Activated T-cell treated with anti-CD3 and anti-CD28 coated beads for 4 hours (primary cell): ENCODE data around the gene CENPVL1.
"Not testable (repeated sequence)": the region's sequence is repeated elsewhere in the genome, so short reads cannot be mapped to it uniquely, and the experiment has no call there.

Source experiments
- DNase-seq: peaks from one replicate; pipeline ENCODE4 v3.0.0-alpha.2; 2020

CENPVL1 gene

GRCh38 chrX:51710277-51711164 is at the start of gene CENPVL1:
Gene CENPVL1, plus strand, starts transcription at chrX:51710512. Its CDS starts 0 bp downstream, at chrX:51710512.
- not testable (repeated sequence) for DNase-seq

GRCh38 chrX:51665981-51666380 is 44.3 kb upstream of the CENPVL1 start:
- no peak for DNase-seq

GRCh38 chrX:51679689-51680433 is 30.5 kb upstream of the CENPVL1 start:
- not testable (repeated sequence) for DNase-seq

GRCh38 chrX:51681808-51682719 is 28.2 kb upstream of the CENPVL1 start:
- not testable (repeated sequence) for DNase-seq

- DNase-seq = not testable (repeated sequence)
Observed at GRCh38 chrX:51682720-51683062, 27.6 kb upstream of the CENPVL1 start, which contains the start of gene CENPVL2. Gene CENPVL2, minus strand, starts transcription at chrX:51682831. Its CDS starts 0 bp downstream, at chrX:51682831.

- DNase-seq = no peak
Observed at GRCh38 chrX:51694254-51694653, 16.1 kb upstream of the CENPVL1 start.

- DNase-seq = no peak
Observed at GRCh38 chrX:51697397-51697796, 12.9 kb upstream of the CENPVL1 start.

- DNase-seq = not testable (repeated sequence)
Observed at GRCh38 chrX:51712943-51713647, 2.8 kb downstream of the CENPVL1 start.

- no peak for DNase-seq
Observed at GRCh38 chrX:51728202-51728601, 17.9 kb downstream of the CENPVL1 start.

GRCh38 chrX:51737091-51737490 is 26.8 kb downstream of the CENPVL1 start:
- no peak for DNase-seq

GRCh38 chrX:51742586-51742985 is 32.3 kb downstream of the CENPVL1 start:
- no peak for DNase-seq

GRCh38 chrX:51743179-51743957 is 33.1 kb downstream of the CENPVL1 start, which contains the start of gene GSPT2:
Gene GSPT2, plus strand, starts transcription at chrX:51743442. Its CDS starts 185 bp downstream, at chrX:51743627.
- peak; percentile 14 for DNase-seq

GRCh38 chrX:51747671-51748070 is 37.4 kb downstream of the CENPVL1 start:
- DNase-seq = no peak

GRCh38 chrX:51759055-51759839 is 48.9 kb downstream of the CENPVL1 start:
- DNase-seq = no peak

GRCh38 chrX:51760657-51761056 is 50.3 kb downstream of the CENPVL1 start:
- DNase-seq = no peak
